Lower leg skin (tissue), 4 donors: ENCODE results near the gene ACSS3. TPM values are rescaled to one million over a fixed set of nuclear protein-coding genes. Genes with fewer than 3 reads are reported as not detected.

ENCODE experiments used
- DNase-seq, 2 donors: peaks; one replicate each; pipeline ENCODE4 v3.0.0-alpha.2; 2019; ENCODE audit warnings: low spot score in 2 of 2
- H3K4me3 ChIP-seq: fragments of 200-600 bp; sonication (generic); 2 replicates; pipeline ENCODE4 v1.5.1; 2017; ENCODE audit warnings: mild to moderate bottlenecking, low read depth; ENCODE audit not compliant: poor library complexity, severe bottlenecking
- POLR2A ChIP-seq, 2 donors: fragments of 450-650 bp; IDR thresholded peaks; one replicate each; pipeline ENCODE4 v1.6.1; 2016 to 2017; ENCODE audit warnings: antibody characterized with exemption in 2 of 2, mild to moderate bottlenecking in 1 of 2, moderate library complexity in 1 of 2
- WGBS, 2 donors: methylation state at CpG; one replicate each; pipeline ENCODE4 v1.1.5; 2018; 5-methylcytosine and 5-hydroxymethylcytosine counted together
- intact Hi-C: fragments of 100-400 bp; cut with DNase I; formaldehyde crosslinking; loops from one replicate; pipeline ENCODE4 v1.15.0; 2023; ENCODE audit warnings: low total_unique reads
- total RNA-seq, 4 donors: library from RNA; depleted of rRNA; stranded (reverse); fragments of >200 nt; gene quantifications; one replicate each; pipeline ENCODE4 v1.1.0, GENCODE V29; 2016
- TF ChIP-seq, protein P1 (sequence below), 3 donors: fragments of 450-650 bp; IDR thresholded peaks; one replicate each; pipeline ENCODE4 v1.5.1; 2016; ENCODE audit warnings: antibody characterized with exemption in 3 of 3, mild to moderate bottlenecking in 3 of 3, moderate library complexity in 2 of 3

ACSS3 gene
- total RNA-seq, 4 donors from 2014 or later, result 3.0 to 8.6 (median 6.6) TPM

GRCh38 chr12:81245907-81246570 is 168.2 kb downstream of the ACSS3 start:
- 35 to 44% methylated on average over 4 of the region's 4 CpGs for WGBS, 2 donors
- no peak for DNase-seq
- intact Hi-C loops, result no loop called here
- no peak overlapping the region for H3K4me3 ChIP-seq
- no peak for TF ChIP-seq POLR2A (IDR thresholded peaks at IDR 0.05)
- TF ChIP-seq, protein P1, sequence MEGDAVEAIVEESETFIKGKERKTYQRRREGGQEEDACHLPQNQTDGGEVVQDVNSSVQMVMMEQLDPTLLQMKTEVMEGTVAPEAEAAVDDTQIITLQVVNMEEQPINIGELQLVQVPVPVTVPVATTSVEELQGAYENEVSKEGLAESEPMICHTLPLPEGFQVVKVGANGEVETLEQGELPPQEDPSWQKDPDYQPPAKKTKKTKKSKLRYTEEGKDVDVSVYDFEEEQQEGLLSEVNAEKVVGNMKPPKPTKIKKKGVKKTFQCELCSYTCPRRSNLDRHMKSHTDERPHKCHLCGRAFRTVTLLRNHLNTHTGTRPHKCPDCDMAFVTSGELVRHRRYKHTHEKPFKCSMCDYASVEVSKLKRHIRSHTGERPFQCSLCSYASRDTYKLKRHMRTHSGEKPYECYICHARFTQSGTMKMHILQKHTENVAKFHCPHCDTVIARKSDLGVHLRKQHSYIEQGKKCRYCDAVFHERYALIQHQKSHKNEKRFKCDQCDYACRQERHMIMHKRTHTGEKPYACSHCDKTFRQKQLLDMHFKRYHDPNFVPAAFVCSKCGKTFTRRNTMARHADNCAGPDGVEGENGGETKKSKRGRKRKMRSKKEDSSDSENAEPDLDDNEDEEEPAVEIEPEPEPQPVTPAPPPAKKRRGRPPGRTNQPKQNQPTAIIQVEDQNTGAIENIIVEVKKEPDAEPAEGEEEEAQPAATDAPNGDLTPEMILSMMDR (IDR thresholded peaks at IDR 0.05), result no peak

DNA sequence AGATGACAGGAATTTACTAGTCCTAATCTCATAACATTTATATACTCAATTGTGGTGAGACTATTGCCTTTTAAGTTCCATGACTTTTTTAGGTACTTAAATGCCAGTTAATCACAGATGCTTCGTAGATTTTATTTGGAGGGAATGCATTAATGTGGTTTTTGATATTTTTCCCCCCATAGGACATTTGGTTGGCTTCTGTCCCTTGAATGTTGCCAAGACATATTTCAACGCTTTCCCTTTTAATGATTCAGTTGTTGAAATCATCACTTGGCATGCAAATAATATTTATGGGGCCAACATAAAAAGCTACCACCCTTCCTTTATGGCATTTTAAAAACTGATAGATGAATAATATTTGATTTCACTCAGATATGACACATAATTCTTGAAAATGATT is 172.1 kb downstream of the ACSS3 start:
- DNase-seq, result no peak
- TF ChIP-seq, protein P1 (IDR thresholded peaks at IDR 0.05), result no peak
- TF ChIP-seq POLR2A (IDR thresholded peaks at IDR 0.05), result no peak
- no peak overlapping the region for H3K4me3 ChIP-seq
- 32 to 34% methylated on average over 2 of the region's 2 CpGs for WGBS, 2 donors
- intact Hi-C loops, result no loop called here

DNA sequence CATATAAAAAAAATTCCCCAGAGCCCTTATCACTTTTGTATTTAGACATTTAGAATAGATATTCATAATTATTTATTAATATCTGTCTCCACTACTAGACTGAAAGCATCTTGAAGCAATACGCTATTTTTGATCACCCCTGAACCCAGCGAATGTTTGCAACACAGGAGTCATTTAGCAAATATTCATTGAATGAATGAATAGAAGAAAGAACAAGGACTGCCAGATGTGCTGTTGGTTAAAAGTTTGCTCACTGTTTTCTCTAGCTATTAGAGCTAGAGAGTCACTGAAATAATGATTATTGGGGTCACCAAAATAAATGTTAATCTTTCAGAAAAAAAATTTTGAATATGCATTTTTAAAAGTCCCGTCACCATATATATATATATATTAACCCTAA is 174.3 kb downstream of the ACSS3 start:
- 88 to 92% methylated on average over 3 of the region's 3 CpGs for WGBS, 2 donors
- intact Hi-C loops, result no loop called here
- DNase-seq, result no peak
- no peak overlapping the region for H3K4me3 ChIP-seq
- no peak for TF ChIP-seq POLR2A (IDR thresholded peaks at IDR 0.05)
- TF ChIP-seq, protein P1 (IDR thresholded peaks at IDR 0.05), result no peak

- intact Hi-C loops, result no loop called here
- 85 to 88% methylated on average over 3 of the region's 3 CpGs for WGBS, 2 donors
Observed at GRCh38 chr12:81253360-81253759, 175.5 kb downstream of the ACSS3 start.

DNA sequence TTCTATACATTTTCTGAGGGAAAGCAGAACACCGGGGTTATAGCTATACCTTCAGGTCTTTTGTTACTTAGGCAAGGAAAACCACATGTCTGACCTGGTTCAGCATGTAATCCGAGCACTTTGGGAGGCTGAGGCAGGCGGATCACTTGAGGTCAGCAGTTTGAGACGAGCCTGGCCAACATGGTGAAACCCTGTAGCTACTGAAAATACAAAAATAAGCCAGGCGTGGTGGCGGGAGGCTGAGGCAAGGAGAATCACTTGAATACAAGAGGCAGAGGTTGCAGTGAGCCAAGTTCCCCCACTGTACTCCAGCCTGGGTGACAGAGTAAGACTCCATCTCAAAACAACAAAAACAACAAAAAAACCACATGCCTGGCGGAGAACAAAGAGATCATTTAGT is 177.6 kb downstream of the ACSS3 start:
- TF ChIP-seq, protein P1 (IDR thresholded peaks at IDR 0.05), result no peak
- no peak for TF ChIP-seq POLR2A (IDR thresholded peaks at IDR 0.05)
- no peak overlapping the region for H3K4me3 ChIP-seq
- DNase-seq, result no peak
- 82 to 84% methylated on average over 7 of the region's 7 CpGs for WGBS, 2 donors
- intact Hi-C loops, result no loop called here

More at GRCh38 chr12:81253360-81253759, 175.5 kb downstream of the ACSS3 start:
- TF ChIP-seq, protein P1 (IDR thresholded peaks at IDR 0.05), result no peak
- TF ChIP-seq POLR2A (IDR thresholded peaks at IDR 0.05), result no peak
- no peak overlapping the region for H3K4me3 ChIP-seq
- DNase-seq, result no peak

- 86 to 95% methylated on average over 2 of the region's 2 CpGs for WGBS, 2 donors
- intact Hi-C loops, result no loop called here
Observed at GRCh38 chr12:81255947-81256346, 178.1 kb downstream of the ACSS3 start.

More at GRCh38 chr12:81255947-81256346, 178.1 kb downstream of the ACSS3 start:
- TF ChIP-seq POLR2A (IDR thresholded peaks at IDR 0.05), result no peak
- TF ChIP-seq, protein P1 (IDR thresholded peaks at IDR 0.05), result no peak
- H3K4me3 ChIP-seq, result no peak overlapping the region
- DNase-seq, result no peak
